SKM-1 (cell line): ENCODE measurements around the gene ZNFX1.
"Not testable (repeated sequence)": the region's sequence is repeated elsewhere in the genome, so short reads cannot be mapped to it uniquely, and the experiment has no call there.

Source experiments
- DNase-seq: peaks from one replicate; lab custom pipeline; 2025; ENCODE audit not compliant: unreplicated experiment; lab: John Stamatoyannopoulos, UW

Gene ZNFX1

GRCh38 chr20:49216991-49217578 lies 60.8 kb downstream of the ZNFX1 start:
- DNase-seq = peak; percentile 87

GRCh38 chr20:49215232-49215631 lies 62.6 kb downstream of the ZNFX1 start:
- DNase-seq = no peak

- no peak for DNase-seq
Measured at GRCh38 chr20:49214571-49214970, 63.3 kb downstream of the ZNFX1 start.

GRCh38 chr20:49210757-49211110 lies 67.1 kb downstream of the ZNFX1 start:
- DNase-seq = no peak

- no peak for DNase-seq
Measured at GRCh38 chr20:49210101-49210756, 67.6 kb downstream of the ZNFX1 start.

GRCh38 chr20:49207076-49207475 lies 70.8 kb downstream of the ZNFX1 start:
- DNase-seq = peak; percentile 24

GRCh38 chr20:49203746-49204145 lies 74.1 kb downstream of the ZNFX1 start:
- DNase-seq = no peak

GRCh38 chr20:49203011-49203410 lies 74.8 kb downstream of the ZNFX1 start:
- DNase-seq = no peak

- DNase-seq = no peak
Measured at GRCh38 chr20:49199729-49200293, 78.0 kb downstream of the ZNFX1 start.

- not testable (repeated sequence) for DNase-seq
Measured at GRCh38 chr20:49192944-49193518, 84.8 kb downstream of the ZNFX1 start.
